CD4-positive, alpha-beta T cell treated with Interleukin-6 at 100 ng/mL for 8 hours (primary cell): Measurements from ENCODE around the gene PIGV.

Experiments used
- DNase-seq: peaks from one replicate; pipeline ENCODE4 v3.0.0-alpha.2; 2020; ENCODE audit warnings: mixed read lengths, low spot score

The PIGV gene

GRCh38 chr1:26787706-26788514 is at the start of gene PIGV:
Gene PIGV, plus strand, starts transcription at chr1:26787950. Its CDS starts 2,866 bp downstream, at chr1:26790816.
- peak; percentile 82 for DNase-seq

- DNase-seq: peak; percentile 31
These were observed 48.3 kb upstream of the PIGV start for GRCh38 chr1:26739329-26739914.

GRCh38 chr1:26740023-26740634 is 47.6 kb upstream of the PIGV start:
- DNase-seq: no peak

GRCh38 chr1:26740952-26741351 is 46.8 kb upstream of the PIGV start:
- no peak for DNase-seq

- no peak for DNase-seq
These were observed 44.2 kb upstream of the PIGV start for GRCh38 chr1:26743426-26744059.

- peak; percentile 91 for DNase-seq
These were observed 43.4 kb upstream of the PIGV start for GRCh38 chr1:26744075-26744959.

- DNase-seq: no peak
These were observed 42.6 kb upstream of the PIGV start for GRCh38 chr1:26745191-26745590.

GRCh38 chr1:26747048-26747447 is 40.7 kb upstream of the PIGV start:
- DNase-seq: no peak

GRCh38 chr1:26748351-26748750 is 39.4 kb upstream of the PIGV start:
- no peak for DNase-seq

GRCh38 chr1:26749458-26749857 is 38.3 kb upstream of the PIGV start:
- no peak for DNase-seq

- no peak for DNase-seq
These were observed 37.3 kb upstream of the PIGV start for GRCh38 chr1:26750428-26750827.

GRCh38 chr1:26752519-26752918 is 35.2 kb upstream of the PIGV start:
- DNase-seq: no peak

GRCh38 chr1:26754086-26754874 is 33.5 kb upstream of the PIGV start:
- no peak for DNase-seq

- no peak for DNase-seq
These were observed 29.4 kb upstream of the PIGV start for GRCh38 chr1:26758358-26758757.

GRCh38 chr1:26759531-26759930 is 28.2 kb upstream of the PIGV start:
- DNase-seq: no peak

- DNase-seq: no peak
These were observed 26.5 kb upstream of the PIGV start for GRCh38 chr1:26761217-26761616.

GRCh38 chr1:26767714-26768113 is 20.0 kb upstream of the PIGV start:
- DNase-seq: no peak

- DNase-seq: no peak
These were observed 19.0 kb upstream of the PIGV start for GRCh38 chr1:26768755-26769154.

- DNase-seq: no peak
These were observed 16.5 kb upstream of the PIGV start for GRCh38 chr1:26771285-26771642.

GRCh38 chr1:26771643-26772321 is 16.0 kb upstream of the PIGV start:
- no peak for DNase-seq
